GM12865 (cell line): ENCODE measurements around the gene C1RL.

Source experiments
- DNase-seq: peaks from one replicate; pipeline ENCODE4 v3.0.0; 2010; ENCODE audit warnings: low read depth
- H3K4me3 ChIP-seq: 2 replicates; pipeline ENCODE4 v1.5.1; 2011; ENCODE audit warnings: mild to moderate bottlenecking, low read depth, low read length, control low read depth
- CTCF ChIP-seq: IDR thresholded peaks from 2 replicates; pipeline ENCODE4 v1.5.1; 2011; ENCODE audit warnings: low read length, control low read depth, low read depth, inconsistent platforms; ENCODE audit not compliant: insufficient read depth; ENCODE audit errors: missing control alignments

C1RL gene

GRCh38 chr12:7078163-7078562 is 30.9 kb downstream of the C1RL start:
- DNase-seq: no peak
- TF ChIP-seq CTCF: no peak
- no peak overlapping the region for H3K4me3 ChIP-seq

GRCh38 chr12:7076493-7076892 is 32.5 kb downstream of the C1RL start:
- no peak for TF ChIP-seq CTCF
- no peak overlapping the region for H3K4me3 ChIP-seq
- no peak for DNase-seq

- TF ChIP-seq CTCF: no peak
- H3K4me3 ChIP-seq: no peak overlapping the region
- DNase-seq: no peak
Observed at GRCh38 chr12:7075939-7076338, 33.1 kb downstream of the C1RL start.

DNA sequence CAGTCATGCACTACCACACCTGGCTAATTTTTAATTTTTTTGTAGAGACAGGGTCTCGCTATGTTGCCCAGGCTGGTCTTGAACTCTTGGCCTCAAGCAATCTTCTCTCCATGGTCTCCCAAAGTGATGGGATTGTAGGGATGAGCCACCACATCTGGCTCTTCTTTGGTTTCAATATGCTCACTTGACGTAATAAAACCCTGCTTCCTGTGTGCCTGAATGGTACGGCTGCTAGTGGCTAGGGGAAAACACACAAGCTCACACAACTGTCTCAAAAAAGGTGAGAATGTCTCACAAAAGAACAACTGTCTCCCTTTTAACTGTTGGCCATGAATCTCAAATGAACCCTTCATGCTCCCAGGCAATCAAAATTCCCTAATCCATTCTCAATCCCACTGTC is 33.5 kb downstream of the C1RL start:
- no peak overlapping the region for H3K4me3 ChIP-seq
- DNase-seq: no peak
- TF ChIP-seq CTCF: no peak

DNA sequence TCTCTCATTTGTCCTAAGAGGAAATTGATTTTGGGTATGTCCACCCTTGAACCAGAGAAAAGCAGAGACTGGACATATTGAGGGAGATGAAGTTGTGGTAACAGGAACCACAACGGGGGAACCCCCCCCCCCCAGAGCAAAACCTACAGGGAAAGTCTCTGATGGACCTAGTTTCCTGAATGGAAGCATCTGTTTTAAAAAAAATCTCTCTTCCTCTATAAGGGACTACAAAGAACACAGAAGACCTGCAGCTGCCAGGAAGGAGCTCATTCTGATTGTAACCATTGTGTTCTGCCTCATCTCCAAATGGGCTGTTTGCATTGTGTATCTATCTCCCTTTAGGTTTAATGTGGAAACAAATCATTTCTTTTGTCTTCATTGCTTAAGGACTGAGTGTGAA is 35.1 kb downstream of the C1RL start:
- no peak overlapping the region for H3K4me3 ChIP-seq
- DNase-seq: no peak
- TF ChIP-seq CTCF: no peak

DNA sequence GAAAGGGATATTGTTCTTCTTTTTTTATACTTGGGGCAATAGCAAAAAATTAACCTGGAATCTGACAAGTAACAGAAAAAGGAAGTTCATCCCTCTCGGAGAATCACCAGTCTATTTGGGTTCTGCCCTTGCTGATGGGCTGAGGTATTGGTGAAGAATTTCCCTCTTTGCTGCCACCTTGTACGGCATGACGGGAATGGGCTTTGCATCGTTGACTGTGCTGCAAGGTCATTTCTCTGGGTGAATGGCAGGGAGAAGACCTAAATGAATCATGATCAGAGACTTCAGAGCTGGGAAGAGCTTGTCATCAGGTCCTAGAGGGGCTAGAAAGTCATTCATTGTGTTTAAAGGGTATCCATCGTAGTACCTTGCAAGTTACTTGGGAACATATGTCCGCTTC is 36.5 kb downstream of the C1RL start:
- H3K4me3 ChIP-seq: no peak overlapping the region
- TF ChIP-seq CTCF: no peak
- no peak for DNase-seq

GRCh38 chr12:7072035-7072434 is 37.0 kb downstream of the C1RL start:
- no peak for TF ChIP-seq CTCF
- no peak overlapping the region for H3K4me3 ChIP-seq
- no peak for DNase-seq
